ENCODE results near the gene CACNA2D3. TPM values are rescaled to one million over a fixed set of nuclear protein-coding genes. Genes with fewer than 3 reads are reported as not detected.

The CACNA2D3 gene
- total RNA-seq, 1 donor from 2014 or later, result 10.0 TPM

- no peaks in the 10 kb centered on the region for H3K9me3 Mint-ChIP-seq (ENCODE audit: unreplicated experiment)
- H3K27me3 Mint-ChIP-seq (ENCODE audit: unreplicated experiment), result no peaks in the 10 kb centered on the region
- DNase-seq, result no peak
- H3K4me1 Mint-ChIP-seq (ENCODE audit: low read depth, unreplicated experiment), result peaks cover 6% of the 10 kb centered on the region
- no peak for TF ChIP-seq CTCF (IDR thresholded peaks at IDR 0.05; ENCODE audit: partially characterized antibody, unreplicated experiment)
- no peaks in the 10 kb centered on the region for H3K36me3 Mint-ChIP-seq (ENCODE audit: unreplicated experiment)
- no peak overlapping the region for H3K4me3 Mint-ChIP-seq (ENCODE audit: unreplicated experiment)
- no peak overlapping the region for H3K27ac Mint-ChIP-seq (ENCODE audit: unreplicated experiment)
Observed at GRCh38 chr3:54357301-54357700, 234.9 kb downstream of the CACNA2D3 start.

GRCh38 chr3:54358316-54358715 is 236.0 kb downstream of the CACNA2D3 start:
- H3K27ac Mint-ChIP-seq (ENCODE audit: unreplicated experiment), result no peak overlapping the region
- peaks cover 6% of the 10 kb centered on the region for H3K4me1 Mint-ChIP-seq (ENCODE audit: low read depth, unreplicated experiment)
- no peaks in the 10 kb centered on the region for H3K9me3 Mint-ChIP-seq (ENCODE audit: unreplicated experiment)
- DNase-seq, result no peak
- H3K4me3 Mint-ChIP-seq (ENCODE audit: unreplicated experiment), result no peak overlapping the region
- no peaks in the 10 kb centered on the region for H3K36me3 Mint-ChIP-seq (ENCODE audit: unreplicated experiment)
- no peaks in the 10 kb centered on the region for H3K27me3 Mint-ChIP-seq (ENCODE audit: unreplicated experiment)
- TF ChIP-seq CTCF (IDR thresholded peaks at IDR 0.05; ENCODE audit: partially characterized antibody, unreplicated experiment), result no peak

- TF ChIP-seq CTCF (IDR thresholded peaks at IDR 0.05; ENCODE audit: partially characterized antibody, unreplicated experiment), result no peak
- no peaks in the 10 kb centered on the region for H3K9me3 Mint-ChIP-seq (ENCODE audit: unreplicated experiment)
- no peak overlapping the region for H3K4me3 Mint-ChIP-seq (ENCODE audit: unreplicated experiment)
- DNase-seq, result no peak
- H3K36me3 Mint-ChIP-seq (ENCODE audit: unreplicated experiment), result no peaks in the 10 kb centered on the region
- no peaks in the 10 kb centered on the region for H3K4me1 Mint-ChIP-seq (ENCODE audit: low read depth, unreplicated experiment)
- H3K27ac Mint-ChIP-seq (ENCODE audit: unreplicated experiment), result no peak overlapping the region
- no peaks in the 10 kb centered on the region for H3K27me3 Mint-ChIP-seq (ENCODE audit: unreplicated experiment)
Observed at GRCh38 chr3:54358969-54359694, 236.8 kb downstream of the CACNA2D3 start.

GRCh38 chr3:54360320-54360719 is 238.0 kb downstream of the CACNA2D3 start:
- Mint-ChIP-seq H3K4me3 (ENCODE audit: unreplicated experiment) (no peak overlapping the region), H3K27me3 (ENCODE audit: unreplicated experiment) (no peaks in the 10 kb centered on the region), H3K9me3 (ENCODE audit: unreplicated experiment) (no peaks in the 10 kb centered on the region), H3K36me3 (ENCODE audit: unreplicated experiment) (no peaks in the 10 kb centered on the region), H3K4me1 (ENCODE audit: low read depth, unreplicated experiment) (no peaks in the 10 kb centered on the region), H3K27ac (ENCODE audit: unreplicated experiment) (no peak overlapping the region)
- DNase-seq, result no peak
- no peak for TF ChIP-seq CTCF (IDR thresholded peaks at IDR 0.05; ENCODE audit: partially characterized antibody, unreplicated experiment)

GRCh38 chr3:54361746-54362283 is 239.5 kb downstream of the CACNA2D3 start:
- DNase-seq, result no peak
- Mint-ChIP-seq H3K9me3 (ENCODE audit: unreplicated experiment) (no peaks in the 10 kb centered on the region), H3K36me3 (ENCODE audit: unreplicated experiment) (no peaks in the 10 kb centered on the region), H3K27ac (ENCODE audit: unreplicated experiment) (no peak overlapping the region), H3K4me3 (ENCODE audit: unreplicated experiment) (no peak overlapping the region), H3K27me3 (ENCODE audit: unreplicated experiment) (no peaks in the 10 kb centered on the region), H3K4me1 (ENCODE audit: low read depth, unreplicated experiment) (no peaks in the 10 kb centered on the region)
- no peak for TF ChIP-seq CTCF (IDR thresholded peaks at IDR 0.05; ENCODE audit: partially characterized antibody, unreplicated experiment)
